ENCODE measurements around the gene MRGPRD. TPM values are rescaled to one million over a fixed set of nuclear protein-coding genes. Genes with fewer than 3 reads are reported as not detected.

The MRGPRD gene
- total and polyA plus RNA-seq, 7 donors = not detected

DNA sequence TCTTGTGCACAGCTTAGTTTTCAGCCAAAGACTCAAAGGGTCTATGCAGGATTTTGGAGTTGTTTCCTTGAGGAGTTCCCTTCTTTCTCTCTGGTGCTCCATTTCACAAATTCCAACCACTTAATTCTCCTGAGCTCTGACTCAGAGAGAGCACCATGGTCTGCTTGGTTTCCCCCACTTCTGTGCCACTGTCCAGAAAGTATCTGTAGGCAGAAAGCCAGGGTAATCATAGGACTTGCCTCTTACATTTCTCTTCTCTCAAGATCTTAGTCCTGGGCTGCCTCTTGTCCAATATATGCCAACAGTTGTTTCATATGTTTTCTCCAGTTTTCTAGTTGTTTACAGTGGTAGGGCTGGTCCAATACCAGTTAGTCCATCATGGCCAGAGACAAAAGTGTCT is 6.4 kb upstream of the MRGPRD start:
- intact Hi-C loops (cut with DNase I) = no loop called here
- TF ChIP-seq, protein P1, sequence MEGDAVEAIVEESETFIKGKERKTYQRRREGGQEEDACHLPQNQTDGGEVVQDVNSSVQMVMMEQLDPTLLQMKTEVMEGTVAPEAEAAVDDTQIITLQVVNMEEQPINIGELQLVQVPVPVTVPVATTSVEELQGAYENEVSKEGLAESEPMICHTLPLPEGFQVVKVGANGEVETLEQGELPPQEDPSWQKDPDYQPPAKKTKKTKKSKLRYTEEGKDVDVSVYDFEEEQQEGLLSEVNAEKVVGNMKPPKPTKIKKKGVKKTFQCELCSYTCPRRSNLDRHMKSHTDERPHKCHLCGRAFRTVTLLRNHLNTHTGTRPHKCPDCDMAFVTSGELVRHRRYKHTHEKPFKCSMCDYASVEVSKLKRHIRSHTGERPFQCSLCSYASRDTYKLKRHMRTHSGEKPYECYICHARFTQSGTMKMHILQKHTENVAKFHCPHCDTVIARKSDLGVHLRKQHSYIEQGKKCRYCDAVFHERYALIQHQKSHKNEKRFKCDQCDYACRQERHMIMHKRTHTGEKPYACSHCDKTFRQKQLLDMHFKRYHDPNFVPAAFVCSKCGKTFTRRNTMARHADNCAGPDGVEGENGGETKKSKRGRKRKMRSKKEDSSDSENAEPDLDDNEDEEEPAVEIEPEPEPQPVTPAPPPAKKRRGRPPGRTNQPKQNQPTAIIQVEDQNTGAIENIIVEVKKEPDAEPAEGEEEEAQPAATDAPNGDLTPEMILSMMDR (IDR thresholded peaks at IDR 0.05) = no peak
- no peak overlapping the region for H3K4me3 ChIP-seq
- DNase-seq (no peak), ATAC-seq (no peak)
- H3K27ac ChIP-seq = no peak overlapping the region
- peaks cover 3% of the 10 kb centered on the region for H3K9me3 ChIP-seq
- H3K27me3 ChIP-seq (ENCODE audit: insufficient read depth in 3 of 3, low read length in 2 of 3) = peaks cover 0 to 4% (median 0%) of the 10 kb centered on the region in 3 donors
- H3K4me1 ChIP-seq = no peaks in the 10 kb centered on the region
- H3K36me3 ChIP-seq (ENCODE audit: insufficient read depth in 1 of 2, low read depth in 1 of 2) = no peaks in the 10 kb centered on the region

DNA sequence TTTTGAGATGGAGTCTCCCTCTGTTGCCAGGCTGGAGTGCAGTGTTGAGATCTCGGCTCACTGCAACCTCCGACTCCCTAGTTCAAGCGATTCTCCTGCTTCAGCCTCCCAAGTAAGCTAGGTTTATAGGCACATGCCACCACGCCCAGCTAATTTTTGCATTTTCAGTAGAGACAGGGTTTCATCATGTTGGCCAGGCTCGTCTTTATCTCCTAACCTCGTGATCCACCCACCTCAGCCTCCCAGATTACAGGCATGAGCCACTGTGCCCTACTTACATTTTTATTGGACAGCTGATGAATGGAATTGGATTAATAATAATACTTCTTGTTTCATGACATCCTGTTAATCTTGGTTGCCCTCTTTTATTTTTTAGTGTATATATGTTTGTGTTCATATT is 3.0 kb upstream of the MRGPRD start:
- no peak overlapping the region for H3K27ac ChIP-seq
- H3K4me1 ChIP-seq = no peaks in the 10 kb centered on the region
- no peak for ATAC-seq
- H3K9me3 ChIP-seq = peaks cover 9% of the 10 kb centered on the region
- no peak for DNase-seq
- 84 to 88% (median 86%) methylated on average over 6 of the region's 6 CpGs for WGBS, 3 donors
- H3K36me3 ChIP-seq (ENCODE audit: insufficient read depth in 1 of 2, low read depth in 1 of 2) = no peaks in the 10 kb centered on the region
- H3K27me3 ChIP-seq (ENCODE audit: insufficient read depth in 3 of 3, low read length in 2 of 3) = peaks cover 0 to 7% (median 2%) of the 10 kb centered on the region in 3 donors
- no peak overlapping the region for H3K4me3 ChIP-seq
- intact Hi-C loops (cut with DNase I) = no loop called here
- TF ChIP-seq, protein P1 (IDR thresholded peaks at IDR 0.05) = no peak

DNA sequence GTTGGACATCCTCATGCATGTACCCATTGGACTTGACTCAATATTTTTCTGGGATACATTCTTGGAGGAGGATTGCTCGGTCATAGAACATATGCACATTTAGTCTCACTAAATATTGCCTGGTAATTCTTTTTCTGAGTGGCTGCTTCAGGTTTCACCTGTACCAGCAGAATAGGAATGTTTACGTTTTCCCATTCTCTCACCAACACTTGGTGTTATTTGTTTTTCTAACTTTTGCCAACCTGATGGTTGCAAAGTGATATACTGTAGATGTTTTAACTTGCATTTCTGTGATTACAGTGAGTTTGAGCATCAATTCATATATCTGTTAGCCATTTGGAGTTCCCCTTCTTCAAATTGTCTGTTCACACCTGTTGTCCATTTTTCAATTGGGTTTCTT is 1.3 kb upstream of the MRGPRD start:
- TF ChIP-seq, protein P1 (IDR thresholded peaks at IDR 0.05) = no peak
- DNase-seq = no peak
- H3K27me3 ChIP-seq (ENCODE audit: insufficient read depth in 3 of 3, low read length in 2 of 3) = peaks cover 0 to 14% (median 2%) of the 10 kb centered on the region in 3 donors
- no peaks in the 10 kb centered on the region for H3K36me3 ChIP-seq (ENCODE audit: insufficient read depth in 1 of 2, low read depth in 1 of 2)
- no peaks in the 10 kb centered on the region for H3K4me1 ChIP-seq
- WGBS, 3 donors = 95 to 98% (median 98%) methylated on average over 2 of the region's 2 CpGs
- H3K27ac ChIP-seq = no peak overlapping the region
- no peak for ATAC-seq
- peaks cover 9% of the 10 kb centered on the region for H3K9me3 ChIP-seq
- intact Hi-C loops (cut with DNase I) = no loop called here
- H3K4me3 ChIP-seq = no peak overlapping the region

DNA sequence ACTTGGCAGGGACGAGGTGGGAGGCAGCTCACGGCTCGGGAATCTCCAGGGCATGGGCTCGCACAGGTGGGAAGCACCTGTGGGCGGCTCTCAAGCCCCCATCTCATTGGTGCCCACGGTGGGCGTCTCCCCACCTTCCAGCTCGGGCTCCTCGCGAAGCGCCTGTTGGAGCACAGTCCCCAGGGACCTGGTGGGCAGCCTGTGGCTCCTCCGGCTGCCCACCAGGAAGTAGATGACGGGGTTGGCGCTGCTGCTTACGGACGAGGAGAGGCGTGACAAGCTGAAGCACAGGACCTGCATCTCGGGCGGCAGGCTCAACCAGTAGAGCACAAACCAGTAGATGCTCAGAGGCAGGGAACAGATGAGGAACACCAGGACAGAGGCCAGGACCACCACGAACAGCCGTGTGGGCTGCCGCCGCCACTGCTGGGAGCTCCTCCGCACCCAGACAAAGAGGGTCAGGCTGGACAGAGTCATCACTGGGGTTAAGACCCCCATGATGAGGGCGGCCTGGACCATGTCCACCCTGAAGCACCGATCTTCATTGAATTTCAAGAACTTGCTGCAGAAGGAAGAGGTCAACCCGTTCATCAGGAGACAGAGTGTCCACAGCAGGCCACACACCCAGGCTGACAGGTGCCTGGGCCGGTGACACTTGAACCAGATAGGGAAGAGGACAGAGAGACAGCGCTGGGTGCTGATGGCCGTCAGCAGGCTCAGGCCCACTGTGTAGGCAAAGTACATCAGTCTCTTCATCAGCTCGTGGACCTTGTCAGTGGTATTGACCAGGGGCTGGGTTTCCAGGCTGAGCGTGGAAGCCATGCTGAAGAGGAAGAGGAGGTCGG is 633 bp downstream of the MRGPRD start:
- Histone ChIP-seq H3K27ac (no peak overlapping the region), H3K36me3 (ENCODE audit: insufficient read depth in 1 of 2, low read depth in 1 of 2) (no peaks in the 10 kb centered on the region), H3K27me3 (ENCODE audit: insufficient read depth in 3 of 3, low read length in 2 of 3) (peaks cover 0 to 14% (median 2%) of the 10 kb centered on the region in 3 donors), H3K4me1 (no peaks in the 10 kb centered on the region), H3K4me3 (no peak overlapping the region), H3K9me3 (peaks cover 9% of the 10 kb centered on the region)
- 75 to 77% (median 76%) methylated on average over 33 of the region's 33 CpGs for WGBS, 3 donors
- intact Hi-C loops (cut with DNase I) = no loop called here
- TF ChIP-seq, protein P1 (IDR thresholded peaks at IDR 0.05) = no peak
- DNase-seq (peak in 1 of 2 donors; percentile 46), ATAC-seq (no peak)
